Measurements from ENCODE around the gene TRPC4.

TRPC4 gene

GRCh38 chr13:37597477-37598025 lies 272.0 kb downstream of the TRPC4 start:
- no peak overlapping the region for H3K4me2 ChIP-seq (ENCODE audit: low read depth, low read length, poor library complexity, severe bottlenecking)
- no peaks in the 10 kb centered on the region for H3K27me3 ChIP-seq (ENCODE audit: insufficient read depth, low read length, poor library complexity, severe bottlenecking)
- no peaks in the 10 kb centered on the region for H3K4me1 ChIP-seq (ENCODE audit: insufficient read depth, low read length, poor library complexity, severe bottlenecking)
- no peak overlapping the region for H2AFZ ChIP-seq (ENCODE audit: low read length)
- no peak overlapping the region for H3K9ac ChIP-seq (ENCODE audit: low read depth, low read length, poor library complexity, severe bottlenecking)
- H3F3A ChIP-seq (ENCODE audit: low read depth): no peaks in the 10 kb centered on the region
- no peaks in the 10 kb centered on the region for H3K9me2 ChIP-seq (replicated peaks; ENCODE audit: low read depth, low read length)
- H3K79me2 ChIP-seq (ENCODE audit: insufficient read depth, low read length): no peaks in the 10 kb centered on the region
- H3K4me3 ChIP-seq (ENCODE audit: low read length, poor library complexity, severe bottlenecking): no peak overlapping the region
- H3K9me3 ChIP-seq (ENCODE audit: insufficient read depth, low read depth, low read length): no peaks in the 10 kb centered on the region
- TF ChIP-seq EZH2phosphoT487 (IDR thresholded peaks at IDR 0.05; ENCODE audit: borderline replicate concordance): no peak
- no peak for TF ChIP-seq CTCF (conservative IDR thresholded peaks at IDR 0.05; ENCODE audit: low read length)
- no peaks in the 10 kb centered on the region for H3K36me3 ChIP-seq (ENCODE audit: insufficient read depth, low read length)
- no peaks in the 10 kb centered on the region for H4K20me1 ChIP-seq (ENCODE audit: insufficient read depth, low read length, poor library complexity, severe bottlenecking)

GRCh38 chr13:37596805-37597204 lies 272.8 kb downstream of the TRPC4 start:
- Histone ChIP-seq H2AFZ (ENCODE audit: low read length) (no peak overlapping the region), H3K79me2 (ENCODE audit: insufficient read depth, low read length) (no peaks in the 10 kb centered on the region)

GRCh38 chr13:37595162-37595561 lies 274.4 kb downstream of the TRPC4 start:
- no peaks in the 10 kb centered on the region for H4K20me1 ChIP-seq (ENCODE audit: insufficient read depth, low read length, poor library complexity, severe bottlenecking)
- H3K27me3 ChIP-seq (ENCODE audit: insufficient read depth, low read length, poor library complexity, severe bottlenecking): no peaks in the 10 kb centered on the region
- no peak overlapping the region for H3K9ac ChIP-seq (ENCODE audit: low read depth, low read length, poor library complexity, severe bottlenecking)
- H3F3A ChIP-seq (ENCODE audit: low read depth): no peaks in the 10 kb centered on the region
- H3K4me1 ChIP-seq (ENCODE audit: insufficient read depth, low read length, poor library complexity, severe bottlenecking): no peaks in the 10 kb centered on the region
- no peaks in the 10 kb centered on the region for H3K79me2 ChIP-seq (ENCODE audit: insufficient read depth, low read length)
- H2AFZ ChIP-seq (ENCODE audit: low read length): no peak overlapping the region
- no peaks in the 10 kb centered on the region for H3K9me2 ChIP-seq (replicated peaks; ENCODE audit: low read depth, low read length)
- H3K36me3 ChIP-seq (ENCODE audit: insufficient read depth, low read length): no peaks in the 10 kb centered on the region
- no peaks in the 10 kb centered on the region for H3K9me3 ChIP-seq (ENCODE audit: insufficient read depth, low read depth, low read length)
- TF ChIP-seq CTCF (conservative IDR thresholded peaks at IDR 0.05; ENCODE audit: low read length) (no peak), EZH2phosphoT487 (IDR thresholded peaks at IDR 0.05; ENCODE audit: borderline replicate concordance) (no peak)
- H3K4me2 ChIP-seq (ENCODE audit: low read depth, low read length, poor library complexity, severe bottlenecking): no peak overlapping the region
- H3K4me3 ChIP-seq (ENCODE audit: low read length, poor library complexity, severe bottlenecking): no peak overlapping the region

More at GRCh38 chr13:37596805-37597204, 272.8 kb downstream of the TRPC4 start:
- TF ChIP-seq CTCF (conservative IDR thresholded peaks at IDR 0.05; ENCODE audit: low read length) (no peak), EZH2phosphoT487 (IDR thresholded peaks at IDR 0.05; ENCODE audit: borderline replicate concordance) (no peak)
- Histone ChIP-seq H4K20me1 (ENCODE audit: insufficient read depth, low read length, poor library complexity, severe bottlenecking) (no peaks in the 10 kb centered on the region), H3K9ac (ENCODE audit: low read depth, low read length, poor library complexity, severe bottlenecking) (no peak overlapping the region), H3K4me2 (ENCODE audit: low read depth, low read length, poor library complexity, severe bottlenecking) (no peak overlapping the region), H3K27me3 (ENCODE audit: insufficient read depth, low read length, poor library complexity, severe bottlenecking) (no peaks in the 10 kb centered on the region), H3K4me1 (ENCODE audit: insufficient read depth, low read length, poor library complexity, severe bottlenecking) (no peaks in the 10 kb centered on the region), H3K4me3 (ENCODE audit: low read length, poor library complexity, severe bottlenecking) (no peak overlapping the region), H3F3A (ENCODE audit: low read depth) (no peaks in the 10 kb centered on the region), H3K36me3 (ENCODE audit: insufficient read depth, low read length) (no peaks in the 10 kb centered on the region), H3K9me3 (ENCODE audit: insufficient read depth, low read depth, low read length) (no peaks in the 10 kb centered on the region), H3K9me2 (replicated peaks; ENCODE audit: low read depth, low read length) (no peaks in the 10 kb centered on the region)
